ENCODE data around the gene CRABP2.

CRABP2 gene

DNA sequence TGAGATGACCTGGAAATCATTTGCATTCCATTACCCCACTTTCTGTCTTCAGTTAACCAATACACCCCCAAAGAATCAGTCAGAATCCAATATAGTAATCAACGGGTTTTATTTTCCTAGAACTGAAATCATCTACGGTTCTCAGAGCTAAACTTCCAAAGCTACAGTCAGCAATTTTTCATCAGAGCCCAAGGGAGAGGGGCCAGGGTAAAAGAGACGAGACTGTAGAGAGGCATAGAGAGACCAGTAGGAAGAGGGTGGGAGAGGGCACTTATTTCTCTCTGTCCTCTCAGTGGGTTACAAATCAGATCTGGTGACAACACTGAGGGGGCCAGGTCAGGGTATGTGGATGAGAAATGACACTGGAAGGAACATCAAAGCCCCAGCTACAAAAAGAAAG is 36.6 kb upstream of the CRABP2 start:
- no peak for DNase-seq (ENCODE audit: low read depth)

DNA sequence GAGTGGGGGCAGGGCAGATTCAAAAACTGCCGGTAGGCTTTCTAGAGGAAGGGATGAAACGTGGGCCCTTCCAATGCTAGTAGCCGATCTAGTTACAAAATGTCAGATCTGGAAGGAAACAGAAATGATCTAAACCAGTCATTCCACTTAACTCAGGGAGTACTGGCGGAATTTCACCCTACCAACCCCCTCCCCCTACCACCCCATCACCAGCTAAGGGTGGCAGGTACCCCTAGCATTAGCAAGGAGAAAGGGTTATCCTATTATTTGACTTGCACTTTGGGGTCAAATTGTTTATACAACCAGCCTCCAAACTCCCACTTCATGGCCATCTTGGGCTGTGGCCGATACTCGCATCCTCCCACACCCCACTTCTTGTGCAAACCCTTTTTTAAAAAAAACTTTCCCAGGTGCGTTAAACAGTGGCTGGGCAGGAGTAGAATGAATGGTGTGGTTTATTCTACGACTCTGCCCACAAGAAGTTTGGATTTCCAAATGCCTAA is 36.1 kb upstream of the CRABP2 start:
- no peak for DNase-seq (ENCODE audit: low read depth)

DNA sequence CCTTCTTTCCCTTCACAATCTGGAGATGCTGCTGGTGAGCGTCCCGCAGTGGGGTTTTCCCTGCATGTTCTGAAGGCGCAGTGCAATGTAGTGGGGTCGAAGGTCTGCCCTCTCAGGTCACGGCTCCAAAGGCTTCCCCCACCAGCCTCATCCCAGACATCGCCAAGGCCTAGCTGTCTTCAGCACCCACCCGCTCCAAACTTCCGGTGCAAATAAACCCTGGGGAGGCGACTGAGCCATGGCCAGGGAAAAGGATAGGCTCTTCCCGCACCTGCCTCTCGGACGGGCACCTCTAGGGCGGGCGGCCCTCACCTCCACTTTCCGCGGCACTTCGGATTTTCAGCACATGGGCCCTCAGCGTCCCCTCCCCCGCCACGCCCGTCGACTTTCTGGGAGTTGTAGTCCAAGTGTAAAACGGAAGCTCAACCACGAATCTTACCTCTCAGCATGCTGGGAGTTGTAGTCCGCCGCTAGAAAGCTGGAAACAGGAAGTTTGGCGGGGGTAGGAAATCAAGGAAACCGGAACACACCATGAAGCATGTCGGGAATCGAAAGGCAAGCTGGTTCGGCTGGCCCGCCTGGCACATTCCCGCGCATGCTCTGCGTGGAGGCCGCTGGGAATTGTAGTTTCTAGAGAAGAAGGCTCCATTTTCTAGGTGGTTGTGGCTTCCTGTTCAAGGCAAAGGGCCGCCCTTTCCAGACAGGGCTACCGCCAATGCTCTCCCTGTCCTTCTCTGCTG is 35.5 kb upstream of the CRABP2 start, which contains the start of gene MRPL24:
MRPL24 (minus strand) TSS at position 348 of the 740 bp plus-strand sequence. CDS start 2,384 bp downstream, outside the sequence.
- peak; percentile 99 for DNase-seq (ENCODE audit: low read depth)

DNA sequence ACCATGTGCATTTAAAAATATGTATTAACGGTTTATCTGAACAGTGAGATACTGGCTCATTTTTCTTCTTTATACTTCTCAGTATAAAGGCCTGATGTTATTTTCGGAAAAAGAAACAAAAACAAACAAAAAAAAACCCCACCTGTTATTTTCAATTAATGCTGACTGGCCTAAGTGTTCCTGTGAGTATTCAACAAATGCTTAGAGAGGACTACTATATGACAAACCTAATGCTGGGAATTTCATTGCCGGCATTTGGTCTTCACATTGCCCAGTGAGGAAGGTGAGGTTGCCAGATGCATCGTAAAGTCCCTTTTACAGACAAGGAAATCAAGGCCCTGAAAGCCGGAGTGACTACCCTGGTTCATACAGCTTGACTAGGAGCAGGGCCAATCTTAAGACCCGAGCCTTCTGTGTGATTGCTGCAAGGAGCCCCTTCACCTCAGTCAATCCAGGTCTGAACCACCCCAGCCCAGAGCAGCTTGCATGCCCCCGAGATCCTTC is 34.9 kb upstream of the CRABP2 start:
- DNase-seq (ENCODE audit: low read depth): no peak

DNA sequence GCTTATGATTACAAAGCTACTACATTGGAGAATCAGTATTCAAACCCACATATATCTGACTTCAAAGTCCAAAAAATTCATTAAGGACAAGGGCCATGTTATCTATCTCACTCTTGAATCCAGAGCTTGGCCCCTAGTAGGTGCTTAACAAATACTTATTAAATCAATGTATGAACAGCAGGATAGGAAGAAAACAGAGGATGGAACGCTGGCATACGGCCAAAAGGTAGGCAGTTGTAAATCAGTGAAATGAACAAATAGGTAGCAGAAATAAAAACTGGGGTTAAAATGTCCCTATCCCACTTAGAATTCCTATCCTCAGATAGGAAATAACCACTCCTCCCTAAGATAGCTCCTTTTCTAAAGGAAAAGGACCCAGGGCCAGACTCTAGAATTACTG is 33.5 kb upstream of the CRABP2 start:
- no peak for DNase-seq (ENCODE audit: low read depth)

DNA sequence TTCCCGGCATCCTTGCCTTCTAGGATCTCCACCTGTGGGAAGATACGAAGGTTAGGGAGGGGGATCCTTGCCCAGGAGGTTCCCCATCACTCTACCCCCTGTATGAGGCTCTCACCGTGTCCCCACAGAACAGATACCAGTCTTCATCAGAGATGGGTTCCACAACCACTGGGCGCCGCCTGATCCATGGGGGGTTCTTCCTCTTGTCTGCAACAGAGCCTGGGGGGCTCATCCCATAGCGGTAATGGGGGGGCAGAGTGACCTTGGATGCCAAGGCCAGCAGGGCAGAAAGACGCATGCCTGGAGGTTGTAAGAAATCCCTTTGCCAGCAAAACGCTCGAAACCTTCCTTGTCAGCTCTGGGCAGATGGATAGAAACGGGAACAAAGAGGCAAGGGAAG is 33.0 kb upstream of the CRABP2 start:
- DNase-seq (ENCODE audit: low read depth): no peak

DNA sequence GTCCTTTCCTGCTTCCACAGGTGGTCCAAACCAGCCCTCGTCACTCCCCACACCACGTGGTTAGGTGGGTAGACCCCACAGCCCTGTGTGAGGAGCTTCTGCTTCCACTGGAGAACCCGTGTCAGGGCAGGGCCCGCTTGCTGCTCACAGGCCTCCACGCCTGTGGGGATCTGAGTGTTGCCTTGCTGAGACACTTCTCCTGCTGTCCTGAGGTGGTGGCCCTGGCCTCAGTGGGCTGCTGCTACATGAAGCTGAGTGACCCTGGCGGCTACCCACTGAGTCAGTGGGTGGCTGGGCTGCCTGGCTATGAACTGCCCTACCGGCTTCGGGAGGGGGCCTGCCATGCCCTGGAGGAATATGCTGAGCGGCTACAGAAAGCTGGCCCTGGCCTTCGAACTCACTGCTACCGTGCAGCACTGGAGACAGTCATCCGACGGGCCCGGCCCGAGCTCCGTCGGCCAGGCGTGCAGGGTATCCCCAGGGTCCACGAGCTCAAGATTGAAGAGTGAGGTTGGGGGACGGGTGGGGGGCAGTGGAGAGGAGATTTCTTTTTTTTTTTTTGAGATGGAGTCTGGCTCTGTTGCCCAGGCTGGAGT is 28.7 kb upstream of the CRABP2 start:
- DNase-seq (ENCODE audit: low read depth): no peak

DNA sequence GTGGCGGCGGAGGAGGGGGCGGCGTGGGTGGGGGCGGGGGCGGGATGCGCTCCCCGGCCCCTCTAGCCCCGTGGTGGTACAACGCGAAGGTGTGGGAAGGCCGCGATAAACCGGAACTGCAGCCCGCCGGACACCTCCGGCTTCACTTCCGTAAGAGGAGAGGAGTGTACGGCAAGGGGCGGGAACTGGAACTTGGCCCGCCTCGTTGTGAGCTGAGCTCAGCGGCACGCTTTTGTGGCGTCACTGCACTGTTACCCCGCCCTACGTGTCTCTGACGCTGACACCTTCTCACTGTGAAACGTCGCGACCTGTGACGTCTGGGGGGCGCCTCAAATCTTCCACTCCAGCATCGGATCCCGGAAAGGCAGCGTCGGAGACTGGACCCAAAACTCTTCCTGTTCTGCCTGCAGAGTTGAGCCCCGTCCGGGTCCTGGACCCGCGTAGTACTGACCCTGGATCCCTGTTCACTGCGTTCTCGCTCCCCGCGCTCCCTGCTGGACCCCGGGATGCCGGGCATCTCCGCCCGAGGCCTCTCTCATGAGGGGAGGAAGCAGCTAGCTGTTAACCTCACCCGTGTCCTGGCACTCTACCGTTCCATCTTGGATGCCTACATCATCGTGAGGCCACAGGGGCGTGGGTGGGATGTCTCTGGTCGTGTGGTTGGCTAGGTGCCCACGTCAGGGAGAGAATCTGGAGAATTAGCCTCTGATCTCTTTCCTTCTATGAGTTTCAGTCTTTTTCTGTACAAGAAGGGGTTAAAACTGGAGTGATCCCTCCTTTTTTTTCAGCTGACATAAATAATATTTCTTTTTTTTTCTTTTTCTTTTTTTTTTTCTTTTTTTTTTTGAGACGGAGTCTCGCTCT is 23.4 kb upstream of the CRABP2 start, which contains the start of gene ISG20L2:
ISG20L2 (minus strand) TSS at position 168 of the 864 bp plus-strand sequence. CDS start 1,114 bp downstream, outside the sequence.
- DNase-seq (ENCODE audit: low read depth): peak; percentile 93

DNA sequence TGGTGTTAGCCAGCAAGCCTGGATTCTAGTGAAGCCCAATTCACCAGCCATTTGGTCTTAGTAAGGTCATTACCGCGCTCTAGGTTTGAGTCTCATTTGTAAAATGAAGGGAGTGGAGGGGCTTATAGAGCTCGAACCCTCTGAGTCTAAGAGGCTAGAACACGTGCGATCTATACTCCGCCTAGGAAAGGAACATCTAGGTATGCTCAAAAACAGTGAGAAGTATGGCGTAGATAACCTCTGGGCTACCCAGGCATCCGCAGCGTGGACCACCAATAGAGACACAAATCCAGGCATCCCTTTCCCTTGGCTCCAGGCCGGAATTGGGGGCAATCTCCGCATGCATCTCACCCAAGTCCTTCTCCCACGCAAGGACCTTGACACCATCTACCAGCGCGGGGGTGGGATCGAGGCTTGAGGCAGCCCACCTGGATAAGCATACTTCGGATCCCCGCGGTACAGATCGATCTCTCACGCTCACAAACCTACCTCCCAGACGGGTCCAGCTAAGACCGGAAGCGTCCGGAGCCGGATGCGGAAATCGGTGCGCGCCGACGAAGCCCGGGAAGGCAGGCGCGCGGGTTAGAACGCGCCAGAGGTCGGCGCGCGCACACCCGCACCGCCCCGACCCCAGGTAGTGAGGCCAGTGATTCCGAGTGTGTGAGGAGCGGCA is 22.7 kb upstream of the CRABP2 start, which contains the start of gene METTL25B:
METTL25B (plus strand) TSS at position 544 of the 673 bp plus-strand sequence. CDS start 636 bp downstream, outside the sequence.
- DNase-seq (ENCODE audit: low read depth): no peak

DNA sequence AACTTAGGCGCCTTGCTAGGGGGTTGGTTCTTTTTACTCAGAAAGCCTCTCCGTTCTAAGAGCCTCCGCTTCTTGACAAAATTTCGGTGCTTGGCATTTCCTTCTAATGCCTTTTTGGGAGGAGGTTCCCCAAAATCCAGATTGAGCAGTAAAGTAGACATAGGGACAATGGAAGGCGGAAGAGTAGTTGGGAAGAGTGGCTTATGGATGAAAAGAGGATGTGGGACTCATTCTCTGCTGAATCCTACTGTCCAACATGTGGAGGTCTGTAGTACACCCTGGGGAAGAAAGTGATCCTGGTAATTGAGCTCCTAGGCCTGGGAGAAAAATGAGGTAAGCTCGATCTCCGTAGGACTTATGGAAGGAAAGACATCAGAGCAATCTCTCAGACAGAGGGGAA is 22.1 kb upstream of the CRABP2 start:
- DNase-seq (ENCODE audit: low read depth): no peak

DNA sequence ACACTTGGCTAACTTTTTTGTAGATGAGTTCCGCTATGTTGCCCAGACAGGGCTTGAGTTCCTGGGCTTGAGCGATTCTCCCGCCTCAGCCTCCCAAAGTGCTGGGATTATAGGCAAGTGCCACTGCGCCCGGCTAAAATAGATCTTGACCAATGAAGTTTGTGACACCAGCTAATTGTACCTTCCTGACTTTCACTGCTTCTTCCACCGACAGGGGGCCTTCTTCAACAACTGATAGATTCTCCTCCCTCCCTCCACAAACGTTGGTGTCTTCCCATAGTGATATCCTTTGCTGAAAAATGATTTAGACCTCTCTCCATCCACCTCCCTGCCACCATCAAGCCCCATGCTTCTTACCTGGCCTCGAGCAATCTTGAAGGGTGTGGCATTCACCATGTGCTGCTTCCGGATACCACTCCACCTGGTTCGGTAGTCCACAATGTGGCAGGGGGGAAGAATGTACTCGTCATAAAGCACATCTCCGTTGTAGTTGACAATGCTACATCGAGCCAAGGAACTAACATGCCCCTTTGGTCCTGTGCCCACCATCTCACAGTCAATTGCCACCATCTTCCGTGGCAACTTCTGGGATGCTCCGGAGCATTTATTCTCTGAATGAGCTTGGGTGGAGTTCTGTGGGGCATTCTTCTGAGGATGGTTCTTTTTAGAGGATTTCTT is 21.3 kb upstream of the CRABP2 start:
- DNase-seq (ENCODE audit: low read depth): no peak

DNA sequence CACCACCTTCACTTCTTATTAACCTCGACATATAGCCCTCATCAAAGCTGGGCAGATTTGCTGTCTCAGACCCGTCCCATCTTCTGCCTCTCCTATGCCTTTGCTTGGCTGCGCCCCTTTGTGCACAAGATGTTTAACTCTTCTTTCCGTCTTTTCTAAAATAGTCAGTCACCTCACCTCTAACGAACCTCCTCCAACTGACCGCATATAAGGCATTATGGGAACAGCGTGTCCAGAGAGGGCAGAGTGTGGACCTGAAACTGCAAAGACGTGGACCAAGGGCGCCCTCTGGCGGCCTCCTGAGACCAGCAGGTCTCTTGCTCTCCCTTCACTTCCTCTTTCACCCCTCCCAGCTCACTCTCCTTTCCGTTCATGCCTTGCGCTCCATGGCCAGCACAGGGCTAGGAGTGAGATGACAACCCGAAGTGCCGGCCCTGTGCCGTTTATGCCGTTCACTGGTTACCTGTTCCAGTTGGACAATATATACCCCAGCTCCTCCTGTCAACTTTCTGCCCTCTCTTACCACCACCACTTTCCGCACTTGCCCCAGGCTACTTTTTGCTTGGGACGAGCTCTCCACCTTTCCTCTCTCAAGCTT is 20.4 kb upstream of the CRABP2 start:
- DNase-seq (ENCODE audit: low read depth): peak; percentile 79

DNA sequence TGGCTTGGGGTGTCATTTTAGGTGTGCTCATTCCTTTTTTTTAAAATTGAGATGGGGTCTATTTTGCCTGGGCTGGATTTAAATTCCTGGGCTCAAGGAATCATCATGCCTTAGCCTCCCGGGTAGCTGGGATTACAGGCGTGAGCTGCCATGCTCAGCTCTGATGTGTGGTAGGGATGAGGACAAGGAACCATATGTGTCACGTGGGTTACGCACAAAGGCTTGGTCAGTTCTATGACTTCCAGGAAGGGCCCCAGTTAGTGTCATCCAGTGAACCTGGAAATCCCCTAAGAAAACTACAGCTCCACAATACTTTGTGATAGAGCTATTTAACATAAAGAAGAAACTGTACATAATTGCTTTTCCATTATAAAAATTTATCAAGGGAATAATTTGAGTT is 16.2 kb upstream of the CRABP2 start:
- no peak for DNase-seq (ENCODE audit: low read depth)

DNA sequence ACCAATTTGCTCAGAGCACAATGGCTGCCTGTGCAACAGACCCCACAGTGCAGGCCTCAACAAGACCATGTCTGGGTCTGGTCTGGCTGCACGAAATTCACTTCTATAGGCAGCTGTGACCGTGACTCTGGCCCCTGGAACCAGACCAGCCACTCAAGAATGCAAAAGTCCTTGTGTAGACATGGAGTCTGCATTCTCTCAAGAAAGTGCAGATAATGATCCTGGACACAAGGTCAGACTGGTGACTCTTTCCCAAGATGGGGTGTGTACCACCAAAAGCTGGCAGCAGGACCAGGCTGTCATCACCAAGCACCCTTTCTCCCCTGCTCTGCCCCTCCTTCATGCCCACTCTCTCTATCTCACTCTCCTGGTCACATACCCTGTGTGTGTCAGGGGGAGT is 15.7 kb upstream of the CRABP2 start:
- DNase-seq (ENCODE audit: low read depth): no peak

DNA sequence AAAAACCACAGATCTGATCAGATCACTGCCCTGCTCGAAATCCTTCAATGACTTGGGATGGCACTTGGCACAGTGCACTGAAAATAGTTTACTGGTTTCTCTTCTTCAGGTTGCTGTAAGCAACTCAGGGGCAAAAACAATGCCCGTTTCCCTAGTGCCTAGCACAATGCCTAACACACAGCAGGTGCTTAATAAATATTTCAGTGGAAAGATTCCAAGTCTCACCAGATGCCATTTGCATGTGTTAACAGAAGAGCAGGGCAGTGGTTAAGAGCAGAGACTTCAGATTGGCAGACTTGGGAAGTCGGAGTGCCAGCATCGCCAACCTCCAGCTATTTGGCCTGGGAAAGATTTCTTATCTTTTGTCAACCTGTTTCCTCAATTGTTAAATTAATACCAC is 12.0 kb upstream of the CRABP2 start:
- DNase-seq (ENCODE audit: low read depth): no peak

DNA sequence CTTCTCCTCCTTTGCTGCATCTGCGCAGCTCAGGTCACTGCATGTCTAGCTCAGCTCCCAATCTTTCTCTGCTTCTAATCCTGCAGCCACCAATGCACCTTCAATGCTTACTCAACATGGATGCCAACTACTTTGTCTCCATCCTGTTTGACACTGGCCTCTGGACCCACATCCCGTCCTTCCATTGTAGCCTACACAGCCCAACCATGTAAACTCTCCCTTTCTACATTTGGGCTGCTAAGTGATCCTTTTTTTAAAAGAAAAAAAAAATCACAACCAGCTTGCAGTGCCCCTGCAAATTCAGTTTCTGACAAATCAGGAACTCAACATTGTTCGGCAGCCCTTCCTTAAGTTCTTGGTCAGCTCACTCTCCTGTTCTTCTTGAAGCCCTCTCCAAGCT is 9.4 kb upstream of the CRABP2 start:
- DNase-seq (ENCODE audit: low read depth): no peak

DNA sequence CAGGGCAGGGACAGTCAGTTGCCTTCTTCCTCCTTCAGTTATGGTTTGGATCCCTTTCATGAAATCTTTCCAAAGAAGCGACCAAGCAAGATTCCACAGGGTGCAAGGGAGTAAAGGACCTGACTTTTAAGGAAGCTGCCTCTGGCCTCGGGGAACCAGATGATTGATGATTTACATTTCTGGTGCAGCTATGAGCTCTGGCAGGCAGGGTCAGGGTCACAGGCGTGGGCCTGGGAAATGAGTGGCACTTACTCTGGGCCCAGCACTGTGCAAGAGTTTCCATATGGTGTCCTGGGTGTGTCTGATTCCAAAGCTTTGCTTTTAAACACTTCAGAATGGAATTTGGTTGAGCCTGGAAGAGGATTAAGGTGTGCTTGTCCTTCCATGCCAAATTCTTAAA is 7.2 kb upstream of the CRABP2 start:
- DNase-seq (ENCODE audit: low read depth): no peak

DNA sequence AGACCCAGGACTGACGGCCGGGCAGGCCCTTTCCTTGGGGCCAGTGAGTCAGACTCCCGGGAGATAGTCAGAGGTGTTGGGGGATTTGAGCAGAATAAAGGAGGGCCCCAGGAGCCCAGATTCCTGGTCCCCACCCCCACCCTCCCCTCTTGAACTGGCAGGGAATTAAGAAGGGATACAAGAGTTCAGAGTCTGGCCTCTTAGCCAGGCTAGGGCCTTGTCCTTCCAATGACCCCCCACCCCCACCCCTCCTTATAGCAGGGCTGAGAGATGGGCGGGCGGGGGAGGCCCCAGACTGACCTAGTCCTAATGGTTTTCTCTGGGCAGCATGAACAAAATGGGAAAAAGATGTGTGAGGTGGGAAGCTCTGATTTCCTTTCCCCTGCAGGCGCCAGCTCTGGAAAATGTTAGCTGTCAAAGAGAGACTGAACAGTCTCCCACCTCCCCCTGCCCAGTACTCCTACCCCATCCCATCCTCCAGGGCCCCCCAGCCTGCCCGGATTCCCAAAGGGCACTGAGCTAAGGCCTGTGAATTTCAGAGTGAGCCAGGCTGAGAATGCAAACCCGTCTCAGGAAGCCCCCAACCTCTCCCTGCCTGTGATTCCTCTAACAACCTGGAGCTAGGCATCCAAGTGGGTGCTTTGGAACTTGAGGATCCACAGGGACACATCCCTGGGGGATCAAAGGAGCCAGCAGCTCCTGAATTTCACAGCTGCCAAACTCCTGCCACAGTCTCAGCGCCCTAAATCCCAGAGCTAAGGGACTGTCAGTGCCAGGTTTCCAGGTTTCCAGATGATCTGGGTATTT is 5.8 kb upstream of the CRABP2 start:
- no peak for DNase-seq (ENCODE audit: low read depth)

DNA sequence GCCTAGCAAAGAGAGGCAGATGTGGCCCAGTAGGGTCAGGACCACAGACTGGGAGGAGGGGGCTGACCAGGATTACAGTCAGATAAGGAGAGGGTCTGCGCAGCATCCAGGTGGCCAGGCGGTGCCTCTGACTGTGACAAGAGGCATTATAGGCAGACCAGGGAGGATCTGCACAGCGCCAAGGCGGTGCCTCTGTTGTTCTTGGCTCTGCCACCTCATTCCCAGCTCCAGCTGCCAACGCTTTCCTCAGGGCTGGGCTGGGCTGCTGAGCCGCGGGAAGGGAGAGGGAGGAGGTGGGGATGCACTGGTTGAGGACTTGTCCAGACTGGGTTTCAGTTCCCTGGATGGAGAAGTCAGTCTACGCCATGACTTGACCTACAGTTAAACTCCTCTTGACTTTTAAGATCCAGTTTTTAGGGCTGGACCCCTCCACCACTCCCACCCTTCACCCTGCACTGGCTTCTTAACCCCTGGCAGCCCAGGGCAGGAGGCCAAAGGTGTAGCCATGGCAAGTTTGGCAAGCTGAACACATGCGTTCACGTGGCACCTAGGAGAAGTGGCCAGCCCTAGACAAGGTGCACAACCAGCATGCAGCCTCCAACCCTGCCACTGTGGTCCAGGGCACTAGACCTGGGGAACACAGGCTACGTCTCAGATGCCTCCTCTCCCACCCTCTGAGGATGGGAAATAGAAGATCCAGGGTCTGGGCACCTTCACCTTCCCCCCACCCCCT is 4.5 kb upstream of the CRABP2 start:
- no peak for DNase-seq (ENCODE audit: low read depth)

Measured in GM04504 (cell line).